ENCODE data around the gene VSTM4.

VSTM4 gene

DNA sequence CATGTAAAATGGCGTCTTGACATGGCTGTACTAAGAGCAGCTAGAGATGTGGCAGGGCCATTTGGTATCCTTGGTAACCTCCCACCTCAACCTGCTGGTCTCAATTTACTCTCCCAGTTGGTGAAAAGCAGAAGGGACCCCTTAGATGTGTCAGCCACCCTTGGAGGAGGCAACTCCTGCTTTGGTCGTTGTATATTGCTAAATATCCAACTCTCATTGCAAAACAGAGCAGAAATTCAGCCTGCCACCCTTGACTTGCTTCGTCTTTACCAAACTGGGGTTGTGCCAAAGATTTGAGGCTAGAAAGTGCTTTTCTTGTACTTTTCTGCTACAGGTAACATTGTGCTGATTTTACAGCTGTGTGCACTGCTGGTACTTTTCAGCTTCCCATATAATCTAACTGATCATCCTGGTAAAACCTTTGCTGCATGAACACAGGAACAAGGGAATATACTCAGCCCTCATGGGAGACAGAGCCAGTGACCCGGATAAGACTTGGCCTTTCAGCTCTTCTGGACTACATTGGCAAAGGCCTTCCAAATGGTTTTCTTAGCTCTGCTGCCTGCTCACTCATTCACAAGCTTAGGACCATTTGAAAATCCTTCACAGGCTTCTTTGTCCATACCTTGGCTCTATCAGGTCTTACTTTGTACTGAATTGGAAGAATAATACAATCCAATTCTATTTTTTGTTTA is 2.2 kb upstream of the VSTM4 start:
- no peak for DNase-seq (ENCODE audit: low read depth in 2 of 3, low spot score in 2 of 3)

DNA sequence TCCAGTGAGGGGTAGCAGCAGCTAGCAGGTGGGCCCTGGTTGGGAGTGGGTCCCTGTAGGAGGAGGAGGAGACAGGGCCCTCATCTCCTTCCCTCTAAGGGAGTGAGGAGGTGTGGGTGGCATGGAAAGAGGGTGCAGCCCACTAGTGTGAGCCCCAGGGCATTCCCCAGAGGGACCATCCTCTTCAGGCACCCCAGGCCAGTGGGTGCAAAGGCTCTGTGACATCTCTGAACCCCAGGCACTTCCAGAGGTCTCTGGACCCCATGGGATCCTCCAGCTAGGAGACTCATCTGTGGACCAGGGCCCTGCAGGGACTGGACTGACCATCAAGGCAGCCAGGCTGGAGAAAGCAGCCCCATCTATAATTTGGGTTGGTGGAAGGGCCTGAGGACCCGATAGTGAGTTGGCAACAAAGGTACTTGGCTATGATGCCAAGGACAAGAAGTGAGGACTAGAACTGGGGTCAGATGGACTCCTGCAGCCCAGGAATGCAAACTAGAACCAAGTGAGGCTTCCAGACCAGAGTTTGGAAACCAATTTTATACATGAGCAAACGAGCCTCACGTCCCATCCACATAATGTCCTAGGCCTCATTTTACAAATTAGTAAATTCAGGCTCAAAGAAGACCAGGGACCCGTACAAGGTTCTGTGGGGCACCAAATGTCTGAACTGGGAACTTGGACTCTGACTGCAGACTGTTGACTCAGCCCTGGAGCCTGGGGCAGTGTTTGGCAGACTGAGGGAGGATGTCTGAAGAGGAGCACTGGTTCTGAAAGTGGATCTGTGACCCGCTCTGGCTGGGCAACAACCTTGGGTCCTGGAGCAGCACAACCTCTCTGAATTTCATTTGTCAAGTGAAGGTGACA is 1.4 kb upstream of the VSTM4 start:
- no peak for DNase-seq (ENCODE audit: low read depth in 2 of 3, low spot score in 2 of 3)

DNA sequence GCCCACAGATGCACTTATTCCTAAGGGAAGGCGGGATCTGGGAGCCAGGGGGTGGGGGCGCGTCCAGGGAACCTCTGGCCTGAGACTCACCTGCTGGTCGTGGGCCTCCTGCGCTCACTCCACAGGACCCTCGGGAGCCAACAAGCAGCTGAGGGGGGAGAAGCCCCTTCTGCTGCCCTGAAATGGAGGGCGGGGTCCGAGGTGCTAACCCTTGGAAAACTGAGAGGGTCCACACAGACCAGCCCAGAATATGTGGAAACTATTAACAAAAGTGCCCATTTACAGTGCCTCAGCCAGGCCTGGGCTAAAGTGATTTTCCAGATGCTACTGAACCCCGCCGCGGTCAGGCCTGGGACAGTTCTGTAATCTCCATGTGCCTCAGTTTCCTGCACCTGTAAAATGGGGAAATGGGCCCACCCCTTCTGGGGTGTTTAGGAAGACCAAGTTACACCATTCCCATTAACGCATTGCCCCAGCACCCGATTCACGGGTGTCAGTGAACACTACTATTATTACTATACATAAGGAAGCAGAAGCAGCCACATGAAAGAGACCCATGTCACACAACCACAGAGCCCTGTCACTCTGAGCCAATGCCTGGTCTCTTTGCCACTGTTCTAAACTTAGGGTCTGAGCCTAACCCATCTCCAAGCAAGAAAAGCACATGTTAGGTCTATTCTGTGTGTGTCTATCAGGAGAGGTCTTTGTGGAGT is 630 bp upstream of the VSTM4 start:
- DNase-seq (ENCODE audit: low read depth in 2 of 3, low spot score in 2 of 3) = no peak

DNA sequence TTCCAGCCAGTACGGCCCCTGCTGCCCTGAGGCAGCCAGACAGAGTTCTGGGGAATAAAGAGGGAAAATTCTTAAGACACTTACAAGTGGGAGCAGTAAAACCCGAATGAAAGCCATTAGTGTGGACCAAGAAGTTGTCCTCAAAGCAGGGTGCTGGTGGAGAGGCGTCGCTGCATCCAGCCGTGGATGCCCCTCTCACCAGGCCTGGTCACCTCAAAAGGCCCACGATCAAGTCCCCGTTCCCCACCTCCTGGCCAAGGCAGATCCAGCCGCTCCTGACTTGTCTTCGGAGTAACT is 656 bp downstream of the VSTM4 start:
- no peak for DNase-seq (ENCODE audit: low read depth in 2 of 3, low spot score in 2 of 3)

DNA sequence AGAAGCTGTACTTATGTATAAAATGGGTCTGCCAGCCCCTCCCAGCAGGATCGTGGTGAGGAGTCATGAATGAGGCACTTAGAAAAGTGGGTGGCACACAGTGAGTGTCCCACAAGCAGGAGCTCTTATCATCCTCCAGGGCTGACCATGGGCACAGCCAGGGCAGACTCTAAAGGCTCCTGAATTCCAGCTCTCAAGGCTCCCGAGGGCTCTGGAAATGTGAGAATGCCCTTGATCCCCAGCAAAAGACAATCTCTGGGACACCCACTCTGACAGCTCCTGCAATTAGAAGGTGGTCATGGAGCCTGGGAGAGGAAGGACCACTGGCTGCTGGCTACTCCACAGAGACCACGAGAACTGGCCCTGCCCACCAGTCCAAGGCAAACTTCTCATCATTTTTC is 1.6 kb downstream of the VSTM4 start:
- DNase-seq (ENCODE audit: low read depth in 2 of 3, low spot score in 2 of 3) = no peak

GRCh38 chr10:49112851-49113250 is 2.5 kb downstream of the VSTM4 start:
- no peak for DNase-seq (ENCODE audit: low read depth in 2 of 3, low spot score in 2 of 3)

- DNase-seq (ENCODE audit: low read depth in 2 of 3, low spot score in 2 of 3) = no peak
Observed at GRCh38 chr10:49112098-49112497, 3.2 kb downstream of the VSTM4 start.

GRCh38 chr10:49111320-49111698 is 4.0 kb downstream of the VSTM4 start:
- no peak for DNase-seq (ENCODE audit: low read depth in 2 of 3, low spot score in 2 of 3)

GRCh38 chr10:49110684-49111319 is 4.5 kb downstream of the VSTM4 start:
- DNase-seq (ENCODE audit: low read depth in 2 of 3, low spot score in 2 of 3) = no peak

DNA sequence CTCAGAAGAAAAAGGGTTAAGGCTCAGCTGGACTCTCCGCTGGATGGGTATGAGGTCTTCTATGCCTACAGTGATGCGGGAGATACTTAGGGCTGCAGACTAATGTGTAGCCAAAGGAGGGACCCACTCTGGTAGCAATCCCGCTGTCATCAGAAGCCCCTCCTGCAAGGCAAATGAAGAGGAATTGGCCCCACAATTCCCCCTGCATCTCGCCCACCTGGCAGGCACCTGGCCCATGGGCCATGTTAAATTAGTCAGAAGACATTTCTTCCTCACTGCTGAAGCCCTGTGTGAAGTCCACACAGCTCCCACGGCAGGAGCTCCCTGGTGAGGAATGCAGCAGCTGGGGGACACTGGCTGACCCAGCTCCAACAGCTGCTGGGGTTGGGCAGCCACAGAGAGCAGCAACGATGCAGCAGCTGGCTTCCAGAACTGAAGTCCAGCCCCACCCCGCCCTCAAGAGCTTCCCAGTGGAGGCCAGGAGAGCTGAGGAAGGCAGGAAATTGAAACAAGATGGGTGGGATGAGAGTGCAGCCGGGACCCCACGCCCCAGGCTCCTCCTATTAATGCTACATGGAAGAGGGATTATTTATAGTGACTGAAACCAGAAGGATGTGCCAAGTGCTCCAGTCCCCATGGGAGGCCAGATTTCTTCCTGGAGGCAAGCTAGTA is 5.5 kb downstream of the VSTM4 start:
- no peak for DNase-seq (ENCODE audit: low read depth in 2 of 3, low spot score in 2 of 3)

DNA sequence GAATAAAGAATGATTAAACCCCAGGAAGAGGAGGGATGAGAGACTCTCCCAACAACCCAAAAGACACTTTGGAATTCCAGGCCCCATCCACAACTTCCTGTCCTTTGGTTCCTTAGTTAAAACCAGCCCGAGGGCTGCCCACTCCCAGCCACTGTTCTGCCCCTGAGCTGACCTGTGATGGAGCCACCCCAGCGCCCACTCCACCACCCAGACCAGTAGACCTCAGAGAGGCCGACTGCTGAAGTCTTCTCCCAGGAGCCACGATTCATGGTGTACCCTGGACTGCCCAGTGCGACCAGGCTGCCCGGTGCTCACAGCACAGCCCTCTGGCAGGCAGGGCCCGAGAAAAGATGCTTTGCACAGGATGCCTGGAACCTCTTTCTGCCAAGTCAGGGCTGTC is 6.7 kb downstream of the VSTM4 start:
- DNase-seq (ENCODE audit: low read depth in 2 of 3, low spot score in 2 of 3) = no peak

- DNase-seq (ENCODE audit: low read depth in 2 of 3, low spot score in 2 of 3) = no peak
Observed at GRCh38 chr10:49107887-49108267, 7.4 kb downstream of the VSTM4 start.

DNA sequence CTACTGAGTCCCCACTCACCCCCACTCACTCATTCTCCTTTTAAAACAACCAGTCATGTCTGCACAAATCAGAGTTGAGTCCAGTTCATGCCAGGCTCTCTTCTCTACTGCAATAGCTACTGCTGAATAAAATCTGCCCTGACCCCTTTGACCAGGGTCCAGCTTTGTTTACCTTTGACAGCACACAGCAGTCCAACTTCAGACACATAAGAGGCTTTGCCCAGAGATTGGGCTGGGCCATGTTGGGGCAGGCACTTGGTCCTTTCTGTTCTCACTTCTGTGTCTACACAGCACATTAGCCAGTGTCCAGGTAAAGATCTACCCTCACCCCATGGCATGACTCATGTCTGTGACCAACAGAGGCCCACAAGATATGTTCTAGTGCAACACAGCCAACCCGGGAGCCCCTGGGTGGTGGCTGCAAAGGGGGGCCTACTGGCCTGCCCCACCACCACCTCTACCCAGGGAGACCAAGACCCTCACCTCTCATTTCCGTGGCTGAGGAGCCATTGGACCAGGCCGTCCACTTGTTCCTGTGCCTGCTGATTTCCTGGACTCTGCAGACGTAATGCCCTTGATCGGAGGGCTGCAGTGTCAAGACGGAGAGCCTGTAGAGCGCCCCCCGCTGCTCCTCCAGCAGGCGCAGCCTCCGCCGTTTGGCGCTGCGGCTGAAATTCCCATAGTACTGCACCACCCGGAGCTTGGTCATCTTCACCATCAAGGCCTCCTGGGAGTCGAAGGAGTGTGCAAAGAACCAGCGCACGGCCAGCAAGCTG is 8.0 kb downstream of the VSTM4 start:
- DNase-seq (ENCODE audit: low read depth in 2 of 3, low spot score in 2 of 3) = no peak

DNA sequence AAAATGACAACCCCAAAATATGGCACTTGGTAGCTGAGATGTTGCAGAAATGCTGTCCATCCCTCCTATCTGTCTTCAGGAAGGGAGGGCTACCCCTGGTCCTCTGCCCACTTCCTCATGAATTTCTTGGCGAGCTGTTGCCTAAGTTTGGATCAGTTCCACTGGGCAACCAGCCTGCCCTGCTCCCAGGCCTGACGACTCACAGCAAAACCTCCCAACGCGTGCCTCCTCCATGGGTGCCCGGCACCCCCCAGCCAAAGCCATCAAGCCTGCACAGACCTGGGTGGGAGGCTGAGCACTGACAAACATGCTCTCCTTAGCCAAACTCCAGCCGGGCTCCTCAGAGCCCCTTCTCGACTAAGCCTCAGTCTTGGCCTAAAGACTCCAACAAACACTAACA is 8.9 kb downstream of the VSTM4 start:
- no peak for DNase-seq (ENCODE audit: low read depth in 2 of 3, low spot score in 2 of 3)

DNA sequence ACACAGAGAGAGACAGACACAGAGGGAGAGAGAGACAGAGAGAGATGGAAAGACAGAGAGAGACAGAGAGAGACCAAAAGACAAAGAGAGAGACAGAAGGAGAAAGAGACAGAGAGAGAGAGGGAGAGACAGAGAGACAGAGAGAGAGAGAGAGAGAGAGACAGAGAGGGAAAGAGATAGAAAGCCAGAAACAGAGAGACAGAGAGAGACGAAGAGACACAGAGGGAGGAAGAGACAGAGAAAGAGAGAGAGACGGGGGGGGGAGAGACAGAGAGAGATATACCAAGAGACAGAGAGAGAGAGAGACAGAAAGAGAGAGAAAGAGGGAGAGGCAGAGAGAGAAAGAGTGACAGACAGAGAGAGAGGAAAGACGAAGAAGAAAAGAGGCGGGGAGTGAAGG is 10.2 kb downstream of the VSTM4 start:
- no peak for DNase-seq (ENCODE audit: low read depth in 2 of 3, low spot score in 2 of 3)

DNA sequence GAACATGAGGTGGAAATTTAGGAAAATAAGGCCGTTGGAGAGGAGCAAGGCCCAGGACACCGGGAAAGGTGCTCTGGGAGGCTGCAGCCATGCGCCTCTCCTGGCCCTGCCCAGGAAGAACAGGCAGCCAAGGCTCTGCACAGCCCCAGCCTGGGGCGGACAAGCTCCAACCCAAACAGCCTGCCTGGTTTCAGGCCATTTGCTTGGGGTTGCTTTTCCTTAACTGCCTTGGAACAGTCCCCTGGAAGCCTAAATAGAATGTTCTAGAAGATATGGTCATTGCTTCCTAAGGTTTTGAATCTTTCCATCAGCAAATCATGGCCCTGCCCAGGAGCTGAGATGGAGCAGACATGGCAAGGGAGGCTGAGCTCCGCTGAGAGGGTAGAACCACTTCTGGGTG is 11.0 kb downstream of the VSTM4 start:
- no peak for DNase-seq (ENCODE audit: low read depth in 2 of 3, low spot score in 2 of 3)

DNA sequence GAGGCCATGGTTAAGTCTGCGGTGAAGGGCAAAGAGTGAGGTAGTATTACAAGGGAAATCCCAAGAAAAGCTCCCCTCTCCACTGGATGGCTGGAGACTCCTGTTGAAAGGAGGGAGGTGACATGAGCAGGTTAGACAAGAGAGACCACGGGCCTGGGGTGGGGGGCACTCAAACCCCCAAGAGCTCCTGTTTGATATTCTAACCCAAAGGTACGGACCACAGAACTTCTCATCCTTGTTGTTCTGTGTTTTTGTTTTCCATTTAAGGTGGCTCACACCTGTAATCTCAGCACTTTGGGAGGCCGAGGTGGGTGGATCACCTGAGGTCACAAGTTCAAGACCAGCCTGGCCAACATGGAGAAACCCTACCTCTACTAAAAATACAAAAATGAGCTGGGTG is 11.6 kb downstream of the VSTM4 start:
- DNase-seq (ENCODE audit: low read depth in 2 of 3, low spot score in 2 of 3) = no peak

DNA sequence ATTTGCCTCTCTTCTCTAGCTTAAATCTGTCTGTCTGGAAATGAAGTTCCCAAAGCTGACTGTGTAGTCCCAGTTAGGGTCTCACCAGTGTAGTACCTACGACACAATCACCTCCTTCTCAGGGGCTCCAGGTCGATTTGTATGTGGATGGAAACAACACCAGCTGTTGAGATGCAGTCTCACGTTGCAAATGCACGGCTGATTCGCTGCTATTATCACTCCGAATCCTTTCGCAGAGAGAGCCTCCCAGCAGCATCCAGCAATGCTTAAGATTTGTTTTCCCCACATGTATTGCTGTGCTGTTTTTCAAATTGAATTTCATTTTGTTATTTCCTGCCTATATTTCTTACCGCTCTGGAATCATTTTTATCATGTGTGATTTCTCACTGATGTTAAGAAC is 16.3 kb downstream of the VSTM4 start:
- no peak for DNase-seq (ENCODE audit: low read depth in 2 of 3, low spot score in 2 of 3)

DNA sequence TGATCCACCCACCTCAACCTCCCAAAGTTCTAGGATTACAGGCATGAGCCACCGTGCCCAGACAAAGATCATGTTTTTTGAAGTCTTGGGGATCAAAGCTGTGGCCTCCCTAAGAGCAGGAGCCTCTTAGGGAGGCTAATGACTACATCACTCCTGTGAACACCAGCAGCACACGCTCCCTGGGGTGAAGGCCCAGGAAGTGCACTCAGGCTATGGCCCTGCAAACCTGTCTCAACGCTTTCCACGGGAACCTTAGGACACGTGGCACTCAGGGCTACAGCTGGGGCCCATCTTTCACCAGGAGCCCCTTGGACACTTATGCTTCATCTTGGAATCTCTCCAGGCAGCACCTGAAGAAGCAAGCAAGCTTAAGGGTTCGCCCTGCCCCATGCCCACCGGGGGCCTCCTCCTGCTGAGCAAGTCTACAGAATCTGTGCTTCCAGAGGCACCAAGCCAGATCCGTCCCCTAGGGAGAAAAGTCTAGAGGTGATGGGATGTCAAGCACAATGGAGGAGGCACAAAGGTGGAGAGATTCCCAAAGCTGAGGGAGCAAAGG is 18.4 kb downstream of the VSTM4 start:
- no peak for DNase-seq (ENCODE audit: low read depth in 2 of 3, low spot score in 2 of 3)

GRCh38 chr10:49094646-49095045 is 20.7 kb downstream of the VSTM4 start:
- DNase-seq (ENCODE audit: low read depth in 2 of 3, low spot score in 2 of 3) = no peak

All from activated CD8-positive, alpha-beta memory T cell treated with anti-CD3 and anti-CD28 coated beads for 48 hours (primary cell).